GM18861 (cell line): ENCODE results near the gene PCDH15.

ENCODE experiments used
- ATAC-seq: cut with Tn5 transposase; IDR thresholded peaks from one replicate; pipeline ENCODE4 v1.9.1; 2021; ENCODE audit not compliant: unreplicated experiment

Gene PCDH15

DNA sequence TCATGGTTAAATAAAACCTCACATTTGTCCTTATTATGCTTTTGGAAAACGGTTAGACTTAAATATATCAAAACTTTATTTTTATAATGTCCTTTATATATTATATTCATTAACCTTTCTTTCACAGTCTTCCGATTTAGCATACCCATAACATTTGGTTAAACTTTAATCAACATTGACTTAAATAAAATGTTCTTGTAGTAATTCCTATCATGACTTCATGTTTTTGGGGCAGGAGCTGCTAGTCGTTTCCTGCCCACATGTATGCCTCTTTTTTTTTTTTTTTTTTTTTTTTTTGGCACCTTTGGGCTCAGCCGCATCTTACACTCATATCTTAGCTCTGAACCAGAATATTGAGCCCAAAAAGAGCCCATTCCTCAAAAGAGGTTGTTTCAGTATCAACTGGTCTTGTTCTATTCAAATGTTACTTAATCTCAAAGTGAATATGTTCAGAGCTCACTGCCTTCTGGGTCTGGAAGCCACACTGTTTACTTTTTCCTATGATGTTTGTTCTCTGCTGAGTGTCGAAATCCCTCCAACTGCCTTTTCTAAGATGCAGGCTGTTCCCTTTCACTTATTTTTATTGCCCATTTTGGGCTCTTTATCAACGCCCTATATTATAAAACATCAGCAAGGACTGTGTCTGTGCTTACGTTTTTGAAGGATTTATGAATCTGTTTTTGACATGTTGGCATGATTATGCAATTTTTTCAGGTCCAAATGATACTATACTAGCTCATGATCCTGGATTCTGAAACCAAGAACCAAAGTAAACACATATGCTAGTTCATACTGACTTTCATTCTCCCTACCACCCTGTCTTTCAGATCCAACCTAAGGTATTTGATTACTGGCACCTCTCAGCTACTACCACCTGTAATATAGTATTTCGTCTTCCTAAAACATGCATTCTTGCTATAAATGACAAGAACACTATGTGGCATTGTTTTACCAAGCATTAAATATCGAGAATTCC, 914.4 kb downstream of the PCDH15 start:
- no peak for ATAC-seq

GRCh38 chr10:53864846-53865245, 936.2 kb downstream of the PCDH15 start:
- no peak for ATAC-seq

DNA sequence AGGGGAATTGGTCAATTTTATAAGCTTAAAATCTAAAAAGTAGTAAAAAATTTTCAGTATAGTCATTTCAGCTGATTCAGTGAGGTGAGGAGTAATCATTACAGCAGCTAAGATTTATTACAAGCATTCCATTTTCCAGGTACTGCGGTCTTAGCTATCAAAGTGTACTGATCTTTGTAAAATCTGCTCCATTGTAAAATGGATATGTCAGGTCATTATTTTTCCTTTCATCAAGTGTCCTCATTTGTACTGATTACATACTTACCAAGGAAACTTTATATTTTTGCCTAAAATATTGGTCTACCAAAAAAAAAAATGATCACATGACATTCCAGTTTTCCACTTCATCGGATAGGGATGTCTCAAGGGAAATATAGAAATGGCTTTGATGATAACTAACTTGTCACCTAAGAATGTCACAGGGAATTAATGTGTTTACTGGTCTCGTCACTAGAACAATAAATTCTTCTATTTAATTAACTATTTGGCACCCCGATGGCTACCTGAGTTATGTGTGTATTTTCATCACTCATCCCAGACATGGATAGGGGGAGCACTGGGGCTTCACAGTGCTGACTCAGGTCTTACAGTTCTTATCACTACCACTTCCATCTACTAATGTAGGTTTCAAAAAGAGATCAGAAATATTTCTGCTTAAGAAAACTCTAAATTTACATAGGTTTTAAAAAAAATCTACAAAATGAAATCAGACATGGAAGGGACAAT, 948.4 kb downstream of the PCDH15 start:
- no peak for ATAC-seq

DNA sequence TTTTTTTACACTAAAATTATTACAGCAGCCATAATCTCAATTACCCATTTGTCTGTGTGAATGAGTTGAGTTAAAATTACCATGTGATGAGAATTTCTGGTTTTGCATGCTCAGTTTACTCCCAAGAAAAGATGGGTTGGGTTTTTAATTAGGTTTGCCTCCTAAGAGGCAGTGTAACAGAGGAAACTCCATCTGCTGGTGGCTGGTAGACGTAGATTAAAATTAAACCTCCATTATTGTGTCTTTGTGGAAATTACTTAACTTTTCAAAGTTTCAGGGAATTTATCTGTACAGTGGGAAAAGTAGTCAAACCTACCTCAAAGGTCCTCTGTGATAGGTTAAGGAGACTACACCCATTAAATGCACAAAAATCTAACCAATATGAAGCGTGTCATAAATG, 954.2 kb downstream of the PCDH15 start:
- no peak for ATAC-seq

- ATAC-seq, result no peak
Measured at GRCh38 chr10:53843736-53844362, 957.2 kb downstream of the PCDH15 start.

DNA sequence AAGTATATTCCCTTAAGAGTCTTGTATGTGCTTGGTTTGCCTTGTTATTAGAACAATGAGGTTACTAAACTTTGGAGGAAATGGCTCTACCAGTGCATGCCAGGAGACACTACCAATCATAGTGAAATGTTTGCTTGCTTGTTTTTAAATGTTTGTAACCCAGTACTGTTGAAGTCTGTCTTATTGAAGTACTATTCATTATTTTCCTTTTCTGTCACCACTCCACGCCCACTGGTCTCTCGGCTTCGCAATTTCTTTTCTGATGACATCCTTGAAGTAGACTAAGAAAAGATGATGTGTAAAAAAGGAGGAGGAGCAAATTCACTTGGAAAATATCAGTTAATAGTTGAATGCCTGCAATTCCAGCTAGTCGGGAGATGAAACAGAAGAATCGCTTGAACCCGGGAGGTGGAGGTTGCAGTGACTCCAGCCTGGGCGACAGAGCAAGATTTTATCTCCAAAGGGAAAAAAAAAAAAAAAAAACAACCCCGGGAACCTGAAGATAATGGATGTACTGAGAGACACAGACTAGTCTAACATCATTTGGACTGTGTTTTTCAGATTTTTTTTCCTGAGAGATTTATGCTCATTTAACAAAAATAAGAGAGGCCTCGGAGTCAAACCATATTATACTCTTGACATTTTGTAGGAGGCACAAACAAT, 959.4 kb downstream of the PCDH15 start:
- ATAC-seq, result no peak

DNA sequence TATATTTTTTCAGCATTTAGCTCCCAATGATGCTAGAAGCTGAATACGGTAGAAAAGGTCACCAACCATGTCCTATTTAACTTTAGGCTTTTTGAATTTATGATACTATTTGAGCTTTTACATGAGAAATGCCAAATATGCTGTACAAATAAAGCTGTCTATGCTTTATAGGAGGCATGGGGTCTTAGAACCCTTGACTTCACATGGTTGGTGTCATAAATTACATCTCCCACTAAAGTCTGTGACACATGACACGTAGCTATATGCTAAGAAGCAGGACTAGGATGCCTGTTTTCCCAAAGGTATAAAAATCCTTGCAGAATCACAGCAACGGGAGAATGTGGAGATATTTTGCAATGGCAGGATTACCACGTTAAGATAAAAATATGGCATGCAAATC, 960.4 kb downstream of the PCDH15 start:
- ATAC-seq, result no peak

DNA sequence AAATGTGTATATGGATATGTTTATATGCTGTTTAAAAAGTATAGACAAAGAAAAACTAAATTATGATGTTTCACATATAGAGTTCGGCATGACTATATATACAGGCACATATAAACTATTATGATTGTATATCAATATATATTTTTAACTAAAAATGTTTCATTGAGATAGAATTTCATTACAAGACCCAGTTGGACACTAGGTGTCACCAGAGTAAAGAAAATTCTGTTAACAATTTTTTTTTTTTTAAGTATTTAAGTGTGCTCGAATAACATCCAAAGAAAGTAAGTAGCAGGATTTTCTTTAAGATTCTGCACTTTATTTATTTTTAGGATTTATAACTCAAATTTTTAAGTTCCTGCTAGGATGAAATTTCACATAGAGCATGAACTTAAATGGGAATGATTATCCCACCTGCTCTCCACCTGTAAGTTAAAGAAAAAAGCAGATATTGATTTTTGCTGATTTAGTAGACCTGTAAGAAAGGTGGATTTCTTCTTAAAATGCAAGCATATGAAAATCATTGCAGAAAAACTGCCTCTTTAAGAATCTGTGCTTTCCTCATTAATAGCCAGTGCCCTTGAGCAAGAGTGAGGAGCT, 961.5 kb downstream of the PCDH15 start:
- ATAC-seq, result no peak

DNA sequence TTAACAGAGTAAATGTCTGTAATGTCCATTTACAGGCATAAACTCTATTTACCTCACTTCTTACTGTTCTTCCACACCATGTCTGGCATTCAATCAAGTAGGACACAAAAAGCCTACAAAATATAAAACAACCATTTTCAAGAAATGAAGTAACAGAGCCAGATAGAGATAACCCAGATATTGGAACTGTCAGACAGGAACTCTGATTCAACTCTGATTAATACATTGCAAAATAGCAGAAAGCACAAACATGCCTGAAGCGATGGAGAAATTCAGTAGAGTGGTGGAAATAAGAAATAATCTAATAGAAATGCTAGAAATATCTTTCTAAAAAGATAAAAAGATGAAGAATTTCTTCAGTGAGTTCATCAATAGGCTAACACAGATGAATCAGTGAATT, 964.4 kb downstream of the PCDH15 start:
- ATAC-seq, result no peak

DNA sequence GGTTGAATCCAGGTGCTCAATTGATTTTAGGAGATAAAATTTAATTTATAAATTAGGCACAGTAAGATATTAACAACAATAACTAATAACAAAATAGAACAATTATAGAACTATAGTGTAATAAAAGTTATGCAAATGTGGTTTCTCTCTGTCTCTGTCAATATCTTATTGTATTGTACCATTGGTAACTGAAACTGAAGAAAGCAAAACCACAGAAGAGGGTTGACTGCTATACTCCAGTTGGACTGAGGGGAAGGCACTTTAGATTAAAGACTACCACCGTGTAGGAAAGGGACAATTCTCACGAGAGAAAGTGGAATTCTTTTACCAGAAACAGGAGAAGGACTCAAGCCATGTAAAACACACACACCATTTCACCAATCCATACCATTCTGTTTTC, 967.1 kb downstream of the PCDH15 start:
- ATAC-seq, result no peak

GRCh38 chr10:53827261-53827660, 973.8 kb downstream of the PCDH15 start:
- no peak for ATAC-seq

- no peak for ATAC-seq
Measured at GRCh38 chr10:53808677-53809372, 992.2 kb downstream of the PCDH15 start.

- ATAC-seq, result no peak
Measured at GRCh38 chr10:53786236-53786900, 1014.7 kb downstream of the PCDH15 start.

- no peak for ATAC-seq
Measured at GRCh38 chr10:53771701-53772100, 1029.3 kb downstream of the PCDH15 start.

DNA sequence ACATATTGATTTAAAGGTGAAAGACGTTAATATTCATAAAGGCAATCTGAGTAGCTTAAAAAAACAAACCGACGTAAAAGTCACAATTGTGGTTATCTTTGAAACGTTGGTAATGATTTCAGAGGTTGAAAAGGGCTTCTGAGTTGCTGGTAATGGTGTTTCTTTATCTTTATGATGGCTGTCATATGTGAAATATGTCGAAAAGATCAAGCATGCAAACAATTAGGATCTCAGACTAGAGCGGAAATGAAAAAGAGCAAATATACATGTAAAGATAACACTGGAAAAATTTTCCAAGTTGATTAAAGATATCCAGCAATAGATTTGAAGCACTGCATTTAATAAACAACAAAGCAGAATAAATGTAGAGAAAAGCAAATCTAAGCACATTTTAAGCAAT, 1030.1 kb downstream of the PCDH15 start:
- no peak for ATAC-seq

DNA sequence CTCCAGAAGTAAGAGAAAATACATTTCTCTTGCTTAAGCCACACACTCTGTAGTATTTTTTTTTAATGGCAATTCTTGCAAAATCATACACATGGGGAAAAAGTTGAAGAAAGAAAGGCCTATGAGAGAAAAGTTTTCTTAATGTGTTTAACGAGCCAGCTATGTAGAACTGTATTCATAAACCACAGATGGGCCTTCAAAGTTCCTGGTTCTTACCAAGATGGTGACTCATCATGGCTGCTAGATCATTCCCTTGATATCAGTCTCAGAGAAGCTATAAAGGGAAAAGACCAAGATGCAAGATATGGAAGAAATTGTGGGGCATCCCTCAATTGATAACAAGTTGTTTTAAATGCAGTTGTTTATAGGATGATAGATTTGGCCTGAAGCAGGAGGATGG, 1035.7 kb downstream of the PCDH15 start:
- ATAC-seq, result no peak

- ATAC-seq, result no peak
Measured at GRCh38 chr10:53754596-53755250, 1046.3 kb downstream of the PCDH15 start.
